GM12878 (cell line): ENCODE measurements around the gene FBXO27. TPM values are rescaled to one million over a fixed set of nuclear protein-coding genes. Genes with fewer than 3 reads are reported as not detected.
A peak's percentile ranks its signal among the peaks of the same experiment; 100 is the strongest.

Experiments used
- BHLHE40 ChIP-seq, 2 experiments: fragments of 450-650 bp in 1 of 2; IDR thresholded peaks; 2 replicates each; pipeline ENCODE4 v1.6.1; 2011 to 2017; ENCODE audit warnings: low read depth in 2 of 2, borderline replicate concordance in 1 of 2, improper control_type of control experiment in 1 of 2, low read length in 1 of 2, mild to moderate bottlenecking in 1 of 2
- BMI1 ChIP-seq: fragments of 450-650 bp; IDR thresholded peaks from 2 replicates; pipeline ENCODE4 v1.6.1; 2016; ENCODE audit warnings: mild to moderate bottlenecking, moderate library complexity, borderline replicate concordance
- CHD2 ChIP-seq: IDR thresholded peaks from 2 replicates; pipeline ENCODE4 v1.6.1; 2011; ENCODE audit warnings: low read depth, low read length, improper control_type of control experiment, borderline replicate concordance
- CREB1 ChIP-seq: IDR thresholded peaks from 2 replicates; pipeline ENCODE4 v1.6.1; 2012; ENCODE audit warnings: low read depth, mild to moderate bottlenecking, inconsistent platforms
- FOXK2 ChIP-seq: fragments of 450-650 bp; IDR thresholded peaks from 2 replicates; pipeline ENCODE4 v1.6.1; 2017; ENCODE audit warnings: mild to moderate bottlenecking, moderate library complexity
- IKZF1 ChIP-seq: fragments of 450-650 bp; conservative IDR thresholded peaks from 2 replicates; pipeline ENCODE4 v1.6.1; 2017; ENCODE audit warnings: antibody characterized with exemption, mild to moderate bottlenecking
- JUNB ChIP-seq: IDR thresholded peaks from 2 replicates; pipeline ENCODE4 v1.6.1; 2016; ENCODE audit warnings: antibody characterized with exemption, mild to moderate bottlenecking
- JUND ChIP-seq: IDR thresholded peaks from 2 replicates; pipeline ENCODE4 v1.6.1; 2012; ENCODE audit warnings: low read depth, mild to moderate bottlenecking, low read length, improper control_type of control experiment, moderate library complexity
- MYC ChIP-seq: IDR thresholded peaks from 2 replicates; pipeline ENCODE4 v1.6.1; 2011; ENCODE audit warnings: mild to moderate bottlenecking, low read length, moderate library complexity, inconsistent platforms; ENCODE audit not compliant: insufficient read depth, insufficient replicate concordance, insufficient read length, severe bottlenecking
- NR2F1 ChIP-seq: fragments of 450-650 bp; conservative IDR thresholded peaks from 2 replicates; pipeline ENCODE4 v1.6.1; 2017; ENCODE audit warnings: mild to moderate bottlenecking
- RCOR1 ChIP-seq: conservative IDR thresholded peaks from 2 replicates; pipeline ENCODE4 v1.6.1; 2012; ENCODE audit warnings: low read depth, low read length, improper control_type of control experiment
- SMAD5 ChIP-seq: IDR thresholded peaks from 2 replicates; pipeline ENCODE4 v1.6.1; 2016; ENCODE audit warnings: antibody characterized with exemption, low read depth
- SPI1 ChIP-seq: IDR thresholded peaks from 2 replicates; pipeline ENCODE4 v1.6.1; 2011; ENCODE audit warnings: low read depth, mild to moderate bottlenecking, low read length, moderate library complexity, borderline replicate concordance; ENCODE audit not compliant: insufficient read depth
- TAF1 ChIP-seq: IDR thresholded peaks from 2 replicates; pipeline ENCODE4 v1.6.1; 2011; ENCODE audit warnings: mild to moderate bottlenecking, low read depth, low read length, borderline replicate concordance
- TCF12 ChIP-seq: IDR thresholded peaks from 2 replicates; pipeline ENCODE4 v1.6.1; 2011; ENCODE audit warnings: low read depth, mild to moderate bottlenecking, low read length
- ZNF207 ChIP-seq: fragments of 450-650 bp; IDR thresholded peaks from 2 replicates; pipeline ENCODE4 v1.6.1; 2014; ENCODE audit warnings: antibody characterized with exemption, mild to moderate bottlenecking, borderline replicate concordance
- ZNF24 ChIP-seq: fragments of 450-650 bp; IDR thresholded peaks from 2 replicates; pipeline ENCODE4 v1.6.1; 2017; ENCODE audit warnings: antibody characterized with exemption, mild to moderate bottlenecking
- polyA plus RNA-seq, 11 experiments: library from polyadenylated mRNA; depleted of rRNA in 4 of 11; unstranded in 6 of 11; stranded (reverse) in 5 of 11; fragments of >200 nt; fragmentation: Nextera tagmentation in 4 of 11; fragmentation: Illumina TruSeq in 1 of 11; extraction: Ambion mirVana in 4 of 11; extraction: Trizol in 1 of 11; gene quantifications; 1 replicate in 1 of 11; 2 replicates in 10 of 11; pipeline versions ENCODE4 v1.2.1 to v1.2.3, GENCODE V29; 2011 to 2016; ENCODE audit warnings: inconsistent platforms in 2 of 11, missing spikeins in 2 of 11, low read depth in 1 of 11
- total RNA-seq, 4 experiments: library from RNA; depleted of rRNA in 3 of 4; stranded (reverse); fragments of >200 nt in 3 of 4; fragmentation: Illumina TruSeq in 1 of 4; extraction: Trizol in 1 of 4; gene quantifications; 2 replicates each; pipeline versions ENCODE4 v1.2.1 to v1.2.3, GENCODE V29; 2013 to 2021
- TF ChIP-seq, protein P1 (sequence below): fragments of 450-650 bp; IDR thresholded peaks from 2 replicates; pipeline ENCODE4 v1.6.1; 2016; ENCODE audit warnings: mild to moderate bottlenecking, moderate library complexity, borderline replicate concordance
- TF ChIP-seq, protein P2 (sequence below): IDR thresholded peaks from 2 replicates; pipeline ENCODE4 v1.6.1; 2012; ENCODE audit warnings: low read depth, low read length, improper control_type of control experiment

FBXO27 gene
- total and polyA plus RNA-seq, 10 of the 15 experiments (the other 5 are each of a cell fraction or from before 2014, with no cell fraction given), result 3.1 to 15.4 (median 7.1) TPM

DNA sequence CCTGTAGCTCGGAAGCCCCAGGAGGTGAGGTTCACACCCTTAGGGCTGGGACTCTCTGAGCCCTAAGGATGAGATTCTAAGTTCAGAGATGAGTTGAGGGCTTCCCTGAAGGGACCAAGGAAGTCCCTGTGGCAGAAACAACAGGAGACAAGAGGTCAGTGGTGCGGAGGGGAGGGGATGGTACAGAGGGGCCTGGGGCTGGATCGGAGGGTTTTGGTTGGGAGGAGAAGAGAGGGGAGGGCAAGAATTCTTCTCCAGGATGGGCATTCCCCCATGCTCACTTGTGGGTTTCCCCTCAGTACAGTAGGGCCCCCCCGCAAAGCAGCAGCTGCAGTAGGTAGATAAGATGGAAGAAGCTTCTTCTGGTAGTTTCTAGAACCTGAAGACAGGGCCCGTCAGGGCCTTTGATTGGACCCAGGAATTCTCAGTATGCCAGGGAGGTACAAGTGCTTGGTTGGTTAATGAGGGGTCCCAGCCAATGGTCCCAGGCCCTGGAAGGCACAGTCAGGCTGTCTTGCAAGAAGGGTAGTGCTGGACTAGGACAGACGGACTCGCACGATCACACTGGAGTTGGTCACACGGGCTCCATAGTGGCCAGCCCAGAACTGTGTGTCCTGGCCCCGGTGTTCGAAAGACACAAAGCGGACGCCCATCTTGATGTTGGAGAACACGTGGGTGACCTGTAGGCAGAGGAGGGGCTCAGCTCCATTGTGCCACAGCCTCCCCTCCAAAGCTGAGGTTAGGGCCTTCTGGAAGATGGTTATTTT, 7.3 kb downstream of the FBXO27 start (continued):
- TF ChIP-seq, protein P1, sequence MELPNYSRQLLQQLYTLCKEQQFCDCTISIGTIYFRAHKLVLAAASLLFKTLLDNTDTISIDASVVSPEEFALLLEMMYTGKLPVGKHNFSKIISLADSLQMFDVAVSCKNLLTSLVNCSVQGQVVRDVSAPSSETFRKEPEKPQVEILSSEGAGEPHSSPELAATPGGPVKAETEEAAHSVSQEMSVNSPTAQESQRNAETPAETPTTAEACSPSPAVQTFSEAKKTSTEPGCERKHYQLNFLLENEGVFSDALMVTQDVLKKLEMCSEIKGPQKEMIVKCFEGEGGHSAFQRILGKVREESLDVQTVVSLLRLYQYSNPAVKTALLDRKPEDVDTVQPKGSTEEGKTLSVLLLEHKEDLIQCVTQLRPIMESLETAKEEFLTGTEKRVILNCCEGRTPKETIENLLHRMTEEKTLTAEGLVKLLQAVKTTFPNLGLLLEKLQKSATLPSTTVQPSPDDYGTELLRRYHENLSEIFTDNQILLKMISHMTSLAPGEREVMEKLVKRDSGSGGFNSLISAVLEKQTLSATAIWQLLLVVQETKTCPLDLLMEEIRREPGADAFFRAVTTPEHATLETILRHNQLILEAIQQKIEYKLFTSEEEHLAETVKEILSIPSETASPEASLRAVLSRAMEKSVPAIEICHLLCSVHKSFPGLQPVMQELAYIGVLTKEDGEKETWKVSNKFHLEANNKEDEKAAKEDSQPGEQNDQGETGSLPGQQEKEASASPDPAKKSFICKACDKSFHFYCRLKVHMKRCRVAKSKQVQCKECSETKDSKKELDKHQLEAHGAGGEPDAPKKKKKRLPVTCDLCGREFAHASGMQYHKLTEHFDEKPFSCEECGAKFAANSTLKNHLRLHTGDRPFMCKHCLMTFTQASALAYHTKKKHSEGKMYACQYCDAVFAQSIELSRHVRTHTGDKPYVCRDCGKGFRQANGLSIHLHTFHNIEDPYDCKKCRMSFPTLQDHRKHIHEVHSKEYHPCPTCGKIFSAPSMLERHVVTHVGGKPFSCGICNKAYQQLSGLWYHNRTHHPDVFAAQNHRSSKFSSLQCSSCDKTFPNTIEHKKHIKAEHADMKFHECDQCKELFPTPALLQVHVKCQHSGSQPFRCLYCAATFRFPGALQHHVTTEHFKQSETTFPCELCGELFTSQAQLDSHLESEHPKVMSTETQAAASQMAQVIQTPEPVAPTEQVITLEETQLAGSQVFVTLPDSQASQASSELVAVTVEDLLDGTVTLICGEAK, result no peak
- no peak for TF ChIP-seq SMAD5
- no peak for TF ChIP-seq TAF1
- 0 out of 2 replicates have a peak, but pooled peaks have one; percentile 4 for TF ChIP-seq TCF12
- no peak for TF ChIP-seq BMI1
- TF ChIP-seq NR2F1, result 0 out of 2 replicates have a peak, but pooled peaks have one; percentile 37
- TF ChIP-seq RCOR1, result no peak
- no peak for TF ChIP-seq ZNF207
- peak; percentile 27; the same call in 1 of the 2 replicates for TF ChIP-seq IKZF1
- TF ChIP-seq JUND, result no peak
- TF ChIP-seq, protein P2, sequence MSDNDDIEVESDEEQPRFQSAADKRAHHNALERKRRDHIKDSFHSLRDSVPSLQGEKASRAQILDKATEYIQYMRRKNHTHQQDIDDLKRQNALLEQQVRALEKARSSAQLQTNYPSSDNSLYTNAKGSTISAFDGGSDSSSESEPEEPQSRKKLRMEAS, result no peak
- TF ChIP-seq SPI1, result no peak
- TF ChIP-seq JUNB, result peak; percentile 46
- no peak for TF ChIP-seq MYC
- TF ChIP-seq FOXK2, result no peak
- TF ChIP-seq CREB1, result no peak
- no peak for TF ChIP-seq CHD2
- TF ChIP-seq BHLHE40 (IDR thresholded peaks at IDR 0.05; ENCODE audit: borderline replicate concordance in 1 of 2, low read depth in 2 of 2, low read length in 1 of 2), result no peak
- TF ChIP-seq ZNF24, result no peak
